ENCODE results near the gene DIAPH3.

DIAPH3 gene

DNA sequence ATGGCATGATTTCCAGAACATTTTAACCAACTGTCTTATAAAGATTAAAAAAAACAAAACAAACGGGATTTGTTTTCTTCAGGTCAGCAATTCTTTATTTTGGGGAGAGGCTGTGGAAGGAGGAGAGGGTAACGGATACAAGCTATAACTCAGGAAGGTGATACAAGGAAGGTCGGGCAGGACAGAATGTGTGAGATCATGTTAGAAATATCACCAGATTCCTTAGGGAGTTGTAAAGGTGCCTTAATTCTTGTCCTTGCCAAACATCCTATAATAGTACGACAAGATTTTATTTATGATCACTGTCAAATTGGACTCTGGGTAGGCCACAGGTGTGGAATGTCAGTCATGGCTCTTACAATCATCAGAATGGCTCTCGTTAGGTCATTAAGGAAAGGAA lies 503.1 kb downstream of the DIAPH3 start:
- DNase-seq (ENCODE audit: low spot score) = no peak
- CTCF ChIA-PET = interaction anchor here (0.6 to 0.7 kb wide), 2 partner anchors 256 to 438 kb away, joined by 3 to 5 read pairs; no protein-coding TSS in a partner anchor
- TF ChIP-seq, protein P1, sequence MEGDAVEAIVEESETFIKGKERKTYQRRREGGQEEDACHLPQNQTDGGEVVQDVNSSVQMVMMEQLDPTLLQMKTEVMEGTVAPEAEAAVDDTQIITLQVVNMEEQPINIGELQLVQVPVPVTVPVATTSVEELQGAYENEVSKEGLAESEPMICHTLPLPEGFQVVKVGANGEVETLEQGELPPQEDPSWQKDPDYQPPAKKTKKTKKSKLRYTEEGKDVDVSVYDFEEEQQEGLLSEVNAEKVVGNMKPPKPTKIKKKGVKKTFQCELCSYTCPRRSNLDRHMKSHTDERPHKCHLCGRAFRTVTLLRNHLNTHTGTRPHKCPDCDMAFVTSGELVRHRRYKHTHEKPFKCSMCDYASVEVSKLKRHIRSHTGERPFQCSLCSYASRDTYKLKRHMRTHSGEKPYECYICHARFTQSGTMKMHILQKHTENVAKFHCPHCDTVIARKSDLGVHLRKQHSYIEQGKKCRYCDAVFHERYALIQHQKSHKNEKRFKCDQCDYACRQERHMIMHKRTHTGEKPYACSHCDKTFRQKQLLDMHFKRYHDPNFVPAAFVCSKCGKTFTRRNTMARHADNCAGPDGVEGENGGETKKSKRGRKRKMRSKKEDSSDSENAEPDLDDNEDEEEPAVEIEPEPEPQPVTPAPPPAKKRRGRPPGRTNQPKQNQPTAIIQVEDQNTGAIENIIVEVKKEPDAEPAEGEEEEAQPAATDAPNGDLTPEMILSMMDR (conservative IDR thresholded peaks at IDR 0.05; ENCODE audit: low read depth) = no peak
- no peak overlapping the region for H3K27ac ChIP-seq
- POLR2A ChIA-PET (ENCODE audit: low non-redundant PET) = no interaction called here

DNA sequence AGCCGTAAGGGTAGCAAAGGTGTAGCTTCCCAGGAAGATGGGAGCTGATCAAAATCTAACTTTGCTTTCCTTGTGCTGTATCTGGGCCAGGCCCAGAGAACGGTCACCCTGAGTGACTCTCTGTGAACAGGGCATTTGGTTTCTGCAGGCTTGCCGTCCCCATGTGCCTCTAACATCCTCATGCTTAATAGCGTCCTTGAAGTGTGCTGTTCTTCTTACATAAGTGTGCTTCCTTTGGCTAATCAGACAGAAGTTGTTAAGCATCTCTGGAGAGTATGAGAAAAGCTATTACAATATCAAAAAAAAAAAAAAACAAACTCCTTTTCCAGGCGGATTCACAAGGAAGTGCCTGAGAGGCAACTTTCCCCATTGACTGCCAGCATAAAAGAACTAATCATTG lies 503.7 kb downstream of the DIAPH3 start:
- no peak for DNase-seq (ENCODE audit: low spot score)
- TF ChIP-seq, protein P1 (conservative IDR thresholded peaks at IDR 0.05; ENCODE audit: low read depth) = no peak
- ChIA-PET CTCF (no interaction called here), POLR2A (ENCODE audit: low non-redundant PET) (no interaction called here)
- no peak overlapping the region for H3K27ac ChIP-seq

DNA sequence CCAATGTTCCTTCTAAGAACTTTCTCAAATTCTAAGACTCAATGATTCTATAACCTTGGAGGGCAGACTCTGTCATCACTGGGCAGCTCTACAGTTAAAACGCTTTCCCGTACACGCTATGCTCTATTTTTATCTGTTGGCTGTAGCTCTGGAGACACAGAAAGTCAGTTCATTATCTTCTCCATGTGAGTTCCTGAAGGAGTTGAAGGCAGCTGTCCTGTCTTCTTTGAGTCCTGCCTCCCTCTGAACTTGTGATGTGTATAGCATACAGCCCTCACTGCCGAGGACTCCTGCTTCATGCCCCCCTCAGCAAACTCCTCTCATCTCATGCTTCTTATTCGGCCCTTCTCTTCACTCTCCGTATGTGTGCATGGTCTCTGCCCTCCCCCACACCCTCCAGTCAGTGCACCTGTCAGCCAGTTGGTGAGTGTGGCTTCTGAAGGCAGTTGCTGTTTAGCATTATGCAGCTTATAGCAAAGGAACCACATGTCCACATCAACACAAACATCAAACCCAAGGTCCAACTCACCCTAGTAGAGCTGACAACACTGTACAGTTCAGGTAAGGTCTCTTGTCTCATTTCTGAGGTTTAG lies 504.9 kb downstream of the DIAPH3 start:
- no peak overlapping the region for H3K27ac ChIP-seq
- ChIA-PET POLR2A (ENCODE audit: low non-redundant PET) (no interaction called here), CTCF (no interaction called here)
- DNase-seq (ENCODE audit: low spot score) = no peak
- TF ChIP-seq, protein P1 (conservative IDR thresholded peaks at IDR 0.05; ENCODE audit: low read depth) = no peak

DNA sequence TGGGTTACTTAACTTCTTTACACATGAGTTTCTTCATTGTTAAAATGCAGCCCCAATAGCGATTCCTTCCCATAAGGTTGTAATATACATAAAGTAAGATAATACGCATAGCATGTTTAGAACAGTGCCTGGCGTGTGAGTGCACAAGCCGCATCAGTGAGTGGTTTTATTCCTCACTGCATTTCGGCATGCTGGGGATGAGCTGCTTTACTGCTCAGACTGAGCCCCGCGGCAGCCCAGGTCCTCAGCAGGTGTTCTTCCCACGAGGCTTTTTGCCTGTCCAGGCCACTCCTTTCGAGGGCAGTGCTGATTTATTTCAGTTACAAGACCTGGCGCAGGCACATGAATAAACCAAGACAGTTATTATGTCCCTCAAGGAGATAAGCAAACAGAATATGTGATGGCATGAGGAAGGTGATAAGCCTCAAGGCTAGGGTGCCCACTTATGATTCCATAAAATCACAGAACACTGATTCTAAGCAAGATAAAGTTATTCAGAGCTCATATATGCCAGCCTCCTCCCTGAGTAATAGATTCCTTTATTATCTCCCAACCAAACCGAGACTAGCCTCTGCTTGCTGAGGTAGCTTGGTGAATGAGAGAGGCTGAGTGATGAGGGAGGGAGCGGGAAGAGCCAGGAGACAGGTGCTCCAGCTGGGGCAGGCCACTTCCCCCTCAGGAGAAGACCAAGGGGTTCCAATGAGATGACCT lies 505.5 kb downstream of the DIAPH3 start:
- TF ChIP-seq, protein P1 (conservative IDR thresholded peaks at IDR 0.05; ENCODE audit: low read depth) = no peak
- H3K27ac ChIP-seq = no peak overlapping the region
- CTCF ChIA-PET = no interaction called here
- POLR2A ChIA-PET (ENCODE audit: low non-redundant PET) = no interaction called here
- DNase-seq (ENCODE audit: low spot score) = no peak

DNA sequence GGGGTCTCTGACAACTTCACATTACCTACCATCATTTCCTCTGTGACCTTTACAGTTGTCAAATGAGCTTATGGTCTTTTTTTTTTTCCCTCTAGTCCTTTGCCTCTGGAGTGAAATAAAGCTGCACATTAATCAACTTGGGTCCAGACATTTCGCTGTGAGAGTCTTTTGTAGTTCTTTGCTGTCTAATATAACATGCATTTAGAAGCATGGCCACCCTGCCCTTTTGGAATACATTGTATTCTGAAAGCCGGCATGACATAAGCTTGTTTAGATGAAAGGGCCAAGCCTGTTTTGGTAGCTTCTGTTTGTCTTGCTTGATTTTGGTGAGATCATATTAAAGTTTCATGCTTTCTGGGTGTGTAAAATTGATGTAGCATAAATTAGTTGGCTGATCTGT lies 509.8 kb downstream of the DIAPH3 start:
- no peak for DNase-seq (ENCODE audit: low spot score)
- no peak overlapping the region for H3K27ac ChIP-seq
- ChIA-PET CTCF (interaction anchor here (0.6 to 0.7 kb wide), 2 partner anchors 157 to 631 kb away, joined by 4 read pairs; no protein-coding TSS in a partner anchor), POLR2A (ENCODE audit: low non-redundant PET) (no interaction called here)
- TF ChIP-seq, protein P1 (conservative IDR thresholded peaks at IDR 0.05; ENCODE audit: low read depth) = no peak

DNA sequence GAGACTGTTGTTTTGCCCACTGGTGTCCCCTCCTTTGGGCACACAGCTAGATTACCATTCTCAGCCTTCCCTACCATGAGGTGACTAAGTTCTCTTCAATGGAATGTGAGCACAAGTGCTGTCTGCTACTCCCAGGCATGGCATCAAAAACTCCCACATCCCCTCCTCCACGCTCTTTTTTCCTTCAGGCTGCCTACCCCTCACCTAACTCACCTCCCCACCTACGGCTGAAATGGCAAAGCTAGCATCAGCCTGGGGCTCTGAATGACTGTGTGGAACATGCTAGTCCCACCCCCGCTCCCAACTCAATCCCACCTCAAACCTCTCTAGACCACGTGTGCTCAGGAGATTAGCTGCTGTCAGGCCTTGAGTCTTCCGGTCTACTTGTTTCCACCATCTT lies 512.2 kb downstream of the DIAPH3 start:
- CTCF ChIA-PET = no interaction called here
- POLR2A ChIA-PET (ENCODE audit: low non-redundant PET) = no interaction called here

More for the DNA sequence above, 512.2 kb downstream of the DIAPH3 start:
- no peak overlapping the region for H3K27ac ChIP-seq
- no peak for DNase-seq (ENCODE audit: low spot score)
- TF ChIP-seq, protein P1 (conservative IDR thresholded peaks at IDR 0.05; ENCODE audit: low read depth) = no peak

All from RWPE1 (cell line).